Measurements from ENCODE around the gene ZCCHC24. TPM values are rescaled to one million over a fixed set of nuclear protein-coding genes. Genes with fewer than 3 reads are reported as not detected.

Gene ZCCHC24
- total RNA-seq, 1 donor from 2014 or later = 57.0 TPM

DNA sequence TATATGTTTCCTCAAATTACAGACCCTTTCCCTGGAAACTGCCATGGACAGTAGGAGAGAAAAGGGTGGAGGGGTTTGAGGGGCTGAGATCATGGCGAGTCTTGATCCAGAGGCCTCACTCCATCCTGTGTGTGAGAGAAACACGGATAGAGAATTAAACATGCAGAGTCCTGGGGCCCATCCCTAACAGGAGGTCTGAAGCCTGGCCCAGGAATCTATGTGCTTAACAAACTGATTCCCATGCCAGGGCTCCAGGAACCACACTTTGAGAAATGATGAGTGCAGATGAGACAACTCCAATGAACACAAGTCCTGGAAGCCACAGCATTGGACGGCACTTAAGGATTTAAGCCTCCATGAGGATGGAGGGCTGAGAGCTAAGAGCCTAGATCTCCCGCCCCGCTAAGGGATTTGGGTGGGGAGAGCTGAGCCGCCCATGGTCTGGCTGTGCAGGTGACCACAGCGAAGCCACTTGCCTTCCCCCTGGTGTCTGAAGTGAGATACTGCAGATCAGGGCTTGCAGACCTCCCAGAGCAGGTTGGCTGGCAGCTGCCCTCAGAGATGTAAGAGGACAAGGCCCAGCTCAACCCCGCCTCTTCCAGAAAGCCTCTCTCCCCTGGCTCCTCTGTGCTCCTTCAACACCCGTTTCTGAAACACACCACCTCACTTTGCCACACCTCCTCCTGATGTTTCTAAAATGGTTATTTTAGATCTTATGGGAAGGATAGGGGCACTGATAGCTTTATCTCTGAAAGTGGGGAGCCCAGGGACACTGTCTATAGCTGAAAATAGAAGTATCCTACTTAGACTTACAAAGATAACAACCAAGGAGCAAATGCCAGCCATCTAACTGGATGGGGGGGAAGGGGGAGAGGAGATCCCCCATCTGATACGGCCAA lies 42.1 kb upstream of the ZCCHC24 start:
- peak in 2 of 3 experiments; percentile 18 to 52 for TF ChIP-seq CTCF (IDR thresholded peaks at IDR 0.05)
- no peak for TF ChIP-seq POLR2AphosphoS5 (IDR thresholded peaks at IDR 0.05; ENCODE audit: insufficient read depth in 1 of 2, low read depth in 1 of 2)
- intact Hi-C loops (cut with DNase I) = no loop called here
- H3K36me3 ChIP-seq = no peaks in the 10 kb centered on the region
- H3K4me3 ChIP-seq = no peak overlapping the region
- H3K9me3 ChIP-seq = no peaks in the 10 kb centered on the region
- no peaks in the 10 kb centered on the region for H3K27me3 ChIP-seq
- DNase-seq (ENCODE audit: extremely low spot score in 2 of 2) = peak in 1 of 2 donors; percentile 77
- H3K4me1 ChIP-seq = peaks cover 44% of the 10 kb centered on the region
- H3K27ac ChIP-seq = peak overlapping the region; percentile 75

GRCh38 chr10:79484476-79484875 lies 39.1 kb upstream of the ZCCHC24 start:
- H3K4me3 ChIP-seq = no peak overlapping the region
- no peaks in the 10 kb centered on the region for H3K36me3 ChIP-seq
- H3K27me3 ChIP-seq = no peaks in the 10 kb centered on the region
- H3K27ac ChIP-seq = peak overlapping the region; percentile 69
- H3K9me3 ChIP-seq = no peaks in the 10 kb centered on the region
- intact Hi-C loops (cut with DNase I) = no loop called here
- DNase-seq (ENCODE audit: extremely low spot score in 2 of 2) = peak in 1 of 2 donors; percentile 62
- peaks cover 44% of the 10 kb centered on the region for H3K4me1 ChIP-seq
- no peak for TF ChIP-seq POLR2A (IDR thresholded peaks at IDR 0.05)
- TF ChIP-seq POLR2AphosphoS5 (IDR thresholded peaks at IDR 0.05; ENCODE audit: insufficient read depth in 1 of 2, low read depth in 1 of 2) = no peak
- TF ChIP-seq CTCF (IDR thresholded peaks at IDR 0.05) = no peak

DNA sequence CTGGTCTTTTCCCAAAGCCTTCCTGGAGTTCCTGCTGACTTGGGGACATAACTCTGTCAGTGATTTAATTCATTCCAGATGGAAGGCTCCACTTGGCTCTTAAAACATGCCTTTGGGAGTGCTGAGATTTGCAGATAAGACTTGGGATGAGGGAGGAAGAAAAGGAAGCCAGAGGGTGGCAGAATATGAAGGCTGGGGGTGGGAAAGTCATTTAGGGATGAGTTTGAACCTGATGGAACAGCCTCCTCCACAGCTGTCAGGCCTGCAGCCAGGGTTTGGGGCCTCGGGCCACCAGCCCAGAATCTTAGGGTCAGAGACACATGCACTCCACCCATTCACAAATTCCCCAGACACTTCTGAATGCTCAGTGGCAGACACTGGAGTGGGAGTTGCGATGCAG lies 38.5 kb upstream of the ZCCHC24 start:
- H3K27me3 ChIP-seq = no peaks in the 10 kb centered on the region
- intact Hi-C loops (cut with DNase I) = no loop called here
- TF ChIP-seq CTCF (IDR thresholded peaks at IDR 0.05) = no peak
- TF ChIP-seq POLR2AphosphoS5 (IDR thresholded peaks at IDR 0.05; ENCODE audit: insufficient read depth in 1 of 2, low read depth in 1 of 2) = peak; percentile 38 to 47
- H3K4me3 ChIP-seq = no peak overlapping the region
- no peaks in the 10 kb centered on the region for H3K36me3 ChIP-seq
- no peaks in the 10 kb centered on the region for H3K9me3 ChIP-seq
- peak overlapping the region; percentile 69 for H3K27ac ChIP-seq
- no peak for DNase-seq (ENCODE audit: extremely low spot score in 2 of 2)
- H3K4me1 ChIP-seq = peaks cover 41% of the 10 kb centered on the region

- Histone ChIP-seq H3K36me3 (no peaks in the 10 kb centered on the region), H3K4me1 (peaks cover 35% of the 10 kb centered on the region), H3K9me3 (no peaks in the 10 kb centered on the region), H3K27ac (peak overlapping the region; percentile 69), H3K27me3 (no peaks in the 10 kb centered on the region), H3K4me3 (no peak overlapping the region)
- TF ChIP-seq POLR2A (IDR thresholded peaks at IDR 0.05) (no peak), POLR2AphosphoS5 (IDR thresholded peaks at IDR 0.05; ENCODE audit: insufficient read depth in 1 of 2, low read depth in 1 of 2) (no peak), CTCF (IDR thresholded peaks at IDR 0.05) (no peak)
- intact Hi-C loops (cut with DNase I) = no loop called here
- DNase-seq (ENCODE audit: extremely low spot score in 2 of 2) = no peak
Measured at GRCh38 chr10:79483299-79483698, 37.9 kb upstream of the ZCCHC24 start.

- intact Hi-C loops (cut with DNase I) = no loop called here
Measured at GRCh38 chr10:79482741-79483140, 37.3 kb upstream of the ZCCHC24 start.

More at GRCh38 chr10:79482741-79483140, 37.3 kb upstream of the ZCCHC24 start:
- Histone ChIP-seq H3K36me3 (no peaks in the 10 kb centered on the region), H3K27ac (peak overlapping the region; percentile 18), H3K9me3 (no peaks in the 10 kb centered on the region), H3K27me3 (no peaks in the 10 kb centered on the region), H3K4me3 (no peak overlapping the region), H3K4me1 (peaks cover 29% of the 10 kb centered on the region)
- no peak for TF ChIP-seq POLR2AphosphoS5 (IDR thresholded peaks at IDR 0.05; ENCODE audit: insufficient read depth in 1 of 2, low read depth in 1 of 2)
- TF ChIP-seq CTCF (IDR thresholded peaks at IDR 0.05) = no peak
- TF ChIP-seq POLR2A (IDR thresholded peaks at IDR 0.05) = no peak
- no peak for DNase-seq (ENCODE audit: extremely low spot score in 2 of 2)
